Bronchial epithelial cell (primary cell): ENCODE results near the gene DEDD. TPM values are rescaled to one million over a fixed set of nuclear protein-coding genes. Genes with fewer than 3 reads are reported as not detected.

Source experiments
- DNase-seq: peaks from one replicate; pipeline ENCODE4 v3.0.0-alpha.2; 2010; ENCODE audit warnings: low read depth
- FAIRE-seq: peaks from 2 replicates; lab custom pipeline; 2011; peaks lifted over from hg19 to GRCh38; lab: Jason Lieb, UNC
- H3K27me3 ChIP-seq: 2 replicates; pipeline ENCODE4 v1.5.1; 2011; ENCODE audit warnings: low read length; ENCODE audit not compliant: control insufficient read depth, insufficient read depth
- H3K36me3 ChIP-seq: 2 replicates; pipeline ENCODE4 v1.5.1; 2011; ENCODE audit warnings: low read length; ENCODE audit not compliant: control insufficient read depth, insufficient read depth
- H3K4me3 ChIP-seq: 2 replicates; pipeline ENCODE4 v1.5.1; 2011; ENCODE audit warnings: mild to moderate bottlenecking, low read depth, low read length, control low read depth
- total RNA-seq: library from RNA; depleted of rRNA; stranded (reverse); fragments of >200 nt; gene quantifications from 2 replicates; pipeline ENCODE4 v1.2.1, GENCODE V29; 2014
- TF ChIP-seq, protein P1 (sequence below): IDR thresholded peaks from 2 replicates; pipeline ENCODE4 v1.5.1; 2011; ENCODE audit warnings: mild to moderate bottlenecking, moderate library complexity, low read length, control low read depth, inconsistent platforms; ENCODE audit not compliant: insufficient read depth, severe bottlenecking

Gene DEDD, protein sequence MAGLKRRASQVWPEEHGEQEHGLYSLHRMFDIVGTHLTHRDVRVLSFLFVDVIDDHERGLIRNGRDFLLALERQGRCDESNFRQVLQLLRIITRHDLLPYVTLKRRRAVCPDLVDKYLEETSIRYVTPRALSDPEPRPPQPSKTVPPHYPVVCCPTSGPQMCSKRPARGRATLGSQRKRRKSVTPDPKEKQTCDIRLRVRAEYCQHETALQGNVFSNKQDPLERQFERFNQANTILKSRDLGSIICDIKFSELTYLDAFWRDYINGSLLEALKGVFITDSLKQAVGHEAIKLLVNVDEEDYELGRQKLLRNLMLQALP
- total RNA-seq: 26.9 and 31.9 TPM in 2 replicates

DNA sequence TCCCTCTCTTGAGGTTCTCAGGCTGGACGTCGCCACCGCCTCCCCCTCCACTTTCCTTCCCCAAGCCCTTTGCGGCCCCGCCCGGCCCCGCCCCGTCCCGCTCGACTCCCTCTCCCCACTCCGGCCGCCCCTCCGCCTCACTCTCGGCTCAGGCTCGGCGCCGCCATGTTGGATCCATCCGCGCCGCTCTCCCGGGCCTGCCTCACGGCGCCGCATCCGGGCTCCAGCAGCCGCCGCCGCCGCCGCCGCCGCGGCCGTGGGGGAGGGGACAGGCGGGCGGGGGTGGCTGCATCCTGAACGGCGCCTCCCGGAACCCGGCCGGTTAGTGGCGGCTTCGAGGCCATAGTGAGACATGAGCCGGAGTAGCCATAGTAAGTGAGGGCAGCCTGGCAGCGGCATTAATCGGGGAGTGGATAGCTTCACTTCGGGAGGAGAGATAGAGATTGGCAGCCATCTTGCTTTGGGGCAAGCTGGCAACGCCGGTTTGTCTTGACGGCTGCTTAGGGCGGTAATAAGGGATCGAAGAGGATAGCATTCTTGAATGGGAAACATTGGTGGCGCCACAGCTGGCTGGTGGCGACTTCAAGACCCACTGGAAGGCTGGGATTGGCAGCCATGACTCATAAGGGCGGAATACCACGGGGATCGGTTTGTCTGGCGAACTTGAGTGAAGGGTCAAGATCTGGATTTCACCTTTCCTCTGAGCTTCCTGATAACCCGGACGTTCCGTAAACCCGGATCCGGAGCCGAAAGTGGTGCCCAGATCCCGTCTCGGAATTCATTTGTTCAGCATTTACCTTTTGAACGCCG, at the start of gene DEDD:
TSS of gene DEDD (minus strand) at position 258 of the 810 bp plus-strand sequence. CDS start 8,205 bp downstream, outside the sequence.
- no peak for FAIRE-seq
- TF ChIP-seq, protein P1, sequence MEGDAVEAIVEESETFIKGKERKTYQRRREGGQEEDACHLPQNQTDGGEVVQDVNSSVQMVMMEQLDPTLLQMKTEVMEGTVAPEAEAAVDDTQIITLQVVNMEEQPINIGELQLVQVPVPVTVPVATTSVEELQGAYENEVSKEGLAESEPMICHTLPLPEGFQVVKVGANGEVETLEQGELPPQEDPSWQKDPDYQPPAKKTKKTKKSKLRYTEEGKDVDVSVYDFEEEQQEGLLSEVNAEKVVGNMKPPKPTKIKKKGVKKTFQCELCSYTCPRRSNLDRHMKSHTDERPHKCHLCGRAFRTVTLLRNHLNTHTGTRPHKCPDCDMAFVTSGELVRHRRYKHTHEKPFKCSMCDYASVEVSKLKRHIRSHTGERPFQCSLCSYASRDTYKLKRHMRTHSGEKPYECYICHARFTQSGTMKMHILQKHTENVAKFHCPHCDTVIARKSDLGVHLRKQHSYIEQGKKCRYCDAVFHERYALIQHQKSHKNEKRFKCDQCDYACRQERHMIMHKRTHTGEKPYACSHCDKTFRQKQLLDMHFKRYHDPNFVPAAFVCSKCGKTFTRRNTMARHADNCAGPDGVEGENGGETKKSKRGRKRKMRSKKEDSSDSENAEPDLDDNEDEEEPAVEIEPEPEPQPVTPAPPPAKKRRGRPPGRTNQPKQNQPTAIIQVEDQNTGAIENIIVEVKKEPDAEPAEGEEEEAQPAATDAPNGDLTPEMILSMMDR: peak; percentile 12
- Histone ChIP-seq H3K27me3 (no peaks in the 10 kb centered on the region), H3K36me3 (no peaks in the 10 kb centered on the region), H3K4me3 (peak within 1 kb of the TSS; percentile 78)
- DNase-seq: peak; percentile 94

- TF ChIP-seq, protein P1: no peak
- FAIRE-seq: no peak
- peak; percentile 73 for DNase-seq
Observed at GRCh38 chr1:161182214-161182613, 49.7 kb upstream of the DEDD start.

DNA sequence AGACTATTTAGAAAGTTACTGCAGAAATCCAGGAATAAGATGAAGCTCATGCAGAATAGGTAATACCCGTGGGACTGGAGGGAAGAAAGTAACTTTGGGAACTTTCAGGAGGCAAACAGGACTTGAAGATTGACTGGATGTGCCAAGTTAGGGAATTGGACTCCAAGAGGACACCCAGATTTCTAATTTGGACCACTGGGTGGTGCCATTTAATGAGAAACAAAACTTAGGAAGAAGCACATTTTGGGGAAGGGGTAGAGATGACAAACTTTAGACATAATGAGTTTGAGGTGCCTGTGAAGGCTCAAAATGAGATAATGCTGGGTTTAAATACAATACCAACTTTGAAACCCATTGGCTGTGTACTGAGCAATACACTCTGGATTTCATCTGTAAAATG, 48.2 kb upstream of the DEDD start:
- TF ChIP-seq, protein P1: peak; percentile 25
- DNase-seq: peak; percentile 19
- no peak for FAIRE-seq
- H3K27me3 ChIP-seq: no peaks in the 10 kb centered on the region
- H3K36me3 ChIP-seq: peaks cover 2% of the 10 kb centered on the region
- H3K4me3 ChIP-seq: no peak overlapping the region

More at GRCh38 chr1:161182214-161182613, 49.7 kb upstream of the DEDD start:
- no peaks in the 10 kb centered on the region for H3K27me3 ChIP-seq
- no peaks in the 10 kb centered on the region for H3K36me3 ChIP-seq
- H3K4me3 ChIP-seq: no peak overlapping the region

GRCh38 chr1:161179698-161180097, 47.2 kb upstream of the DEDD start:
- FAIRE-seq (no peak), DNase-seq (peak; percentile 9)
- Histone ChIP-seq H3K4me3 (no peak overlapping the region), H3K36me3 (peaks cover 6% of the 10 kb centered on the region), H3K27me3 (no peaks in the 10 kb centered on the region)
- TF ChIP-seq, protein P1: no peak

GRCh38 chr1:161177936-161178244, 45.4 kb upstream of the DEDD start:
- Histone ChIP-seq H3K27me3 (no peaks in the 10 kb centered on the region), H3K36me3 (peaks cover 14% of the 10 kb centered on the region), H3K4me3 (peak overlapping the region; percentile 92)
- no peak for DNase-seq
- TF ChIP-seq, protein P1: no peak
- no peak for FAIRE-seq
